ENCODE measurements around the gene TUBA4B.

GRCh38 chr2:219285894-219286425 is 32.9 kb downstream of the TUBA4B start:
- no peak for TF ChIP-seq CTCF (IDR thresholded peaks at IDR 0.05)
- no peak for TF ChIP-seq POLR2A (IDR thresholded peaks at IDR 0.05)
- TF ChIP-seq EP300 (IDR thresholded peaks at IDR 0.05) = no peak

Data from tibial nerve (tissue), 4 donors.